H9 (cell line): Measurements from ENCODE around the gene VRK1. TPM values are rescaled to one million over a fixed set of nuclear protein-coding genes. Genes with fewer than 3 reads are reported as not detected.

Source experiments
- DNase-seq: peaks from one replicate; pipeline ENCODE4 v3.0.0-alpha.2; 2017
- H2AFZ ChIP-seq: one replicate; pipeline ENCODE4 v1.6.1; 2013; ENCODE audit warnings: mild to moderate bottlenecking, low read length, control low read depth, moderate library complexity
- H2AK5ac ChIP-seq: 2 replicates; pipeline ENCODE4 v1.6.1; 2013; ENCODE audit warnings: low read length, control low read depth, mixed read lengths; ENCODE audit not compliant: insufficient read length
- H2BK120ac ChIP-seq: one replicate; pipeline ENCODE4 v1.6.1; 2013; ENCODE audit warnings: low read depth, mild to moderate bottlenecking, low read length, control low read depth, inconsistent platforms; ENCODE audit not compliant: poor library complexity, severe bottlenecking
- H2BK12ac ChIP-seq: 2 replicates; pipeline ENCODE4 v1.6.1; 2013; ENCODE audit warnings: low read length, control low read depth, mixed read lengths, low read depth; ENCODE audit not compliant: insufficient read length
- H2BK15ac ChIP-seq: 2 replicates; pipeline ENCODE4 v1.6.1; 2013; ENCODE audit warnings: low read depth, low read length, control low read depth
- H2BK20ac ChIP-seq: one replicate; pipeline ENCODE4 v1.6.1; 2013; ENCODE audit warnings: low read depth, mild to moderate bottlenecking, low read length, control low read depth, inconsistent platforms; ENCODE audit not compliant: poor library complexity, severe bottlenecking
- H2BK5ac ChIP-seq: 2 replicates; pipeline ENCODE4 v1.6.1; 2013; ENCODE audit warnings: low read length, control low read depth, mixed read lengths; ENCODE audit not compliant: insufficient read length
- H3K14ac ChIP-seq: 2 replicates; pipeline ENCODE4 v1.6.1; 2013; ENCODE audit warnings: low read length, control low read depth; ENCODE audit not compliant: insufficient read depth
- H3K18ac ChIP-seq: 2 replicates; pipeline ENCODE4 v1.6.1; 2013; ENCODE audit warnings: low read depth, mild to moderate bottlenecking, mixed read lengths, low read length, control low read depth; ENCODE audit not compliant: insufficient read length
- H3K23ac ChIP-seq: 2 replicates; pipeline ENCODE4 v1.6.1; 2013; ENCODE audit warnings: low read length, control low read depth, mixed read lengths, low read depth; ENCODE audit not compliant: insufficient read length
- H3K23me2 ChIP-seq: 2 replicates; pipeline ENCODE4 v1.6.1; 2013; ENCODE audit warnings: low read depth, mild to moderate bottlenecking, mixed read lengths, low read length, control low read depth; ENCODE audit not compliant: insufficient read length, poor library complexity, severe bottlenecking
- H3K27ac ChIP-seq: 2 replicates; pipeline ENCODE4 v1.5.1; 2013; ENCODE audit warnings: low read length, control low read depth, mixed read lengths, low read depth; ENCODE audit not compliant: insufficient read length
- H3K27me3 ChIP-seq: 2 replicates; pipeline ENCODE4 v1.6.1; 2013; ENCODE audit warnings: low read length, control low read depth, inconsistent platforms; ENCODE audit not compliant: insufficient read depth
- H3K4ac ChIP-seq: 2 replicates; pipeline ENCODE4 v1.6.1; 2013; ENCODE audit warnings: low read depth, mild to moderate bottlenecking, control low read depth, inconsistent platforms, low read length, moderate library complexity
- H3K4me1 ChIP-seq: 2 replicates; pipeline ENCODE4 v1.6.1; 2013; ENCODE audit warnings: low read length, control low read depth, inconsistent platforms; ENCODE audit not compliant: insufficient read depth
- H3K4me2 ChIP-seq: 2 replicates; pipeline ENCODE4 v1.6.1; 2013; ENCODE audit warnings: low read length, control low read depth, mixed read lengths; ENCODE audit not compliant: insufficient read length, insufficient read depth
- H3K56ac ChIP-seq: 2 replicates; pipeline ENCODE4 v1.6.1; 2013; ENCODE audit warnings: low read depth, mild to moderate bottlenecking, mixed read lengths, low read length, control low read depth; ENCODE audit not compliant: insufficient read length
- H3K79me1 ChIP-seq: 2 replicates; pipeline ENCODE4 v1.6.1; 2013; ENCODE audit warnings: low read depth, mild to moderate bottlenecking, moderate library complexity, low read length, control low read depth, inconsistent platforms; ENCODE audit not compliant: insufficient read depth, poor library complexity, severe bottlenecking
- H3K79me2 ChIP-seq: 2 replicates; pipeline ENCODE4 v1.6.1; 2013; ENCODE audit warnings: low read length, control low read depth, inconsistent platforms; ENCODE audit not compliant: insufficient read depth
- H3K9ac ChIP-seq: 2 replicates; pipeline ENCODE4 v1.6.1; 2013; ENCODE audit warnings: low read length, control low read depth, mixed read lengths; ENCODE audit not compliant: insufficient read length; ENCODE audit errors: extremely low read depth
- H3K9me3 ChIP-seq: one replicate; pipeline ENCODE4 v1.6.1; 2013; ENCODE audit warnings: low read depth, low read length, inconsistent platforms; ENCODE audit not compliant: control insufficient read depth
- H3T11ph ChIP-seq: one replicate; pipeline ENCODE4 v1.6.1; 2013; ENCODE audit warnings: mild to moderate bottlenecking, low read length, control low read depth, inconsistent platforms
- H4K20me1 ChIP-seq: one replicate; pipeline ENCODE4 v1.6.1; 2013; ENCODE audit not compliant: control insufficient read depth, insufficient read length, insufficient read depth
- H4K5ac ChIP-seq: 2 replicates; pipeline ENCODE4 v1.6.1; 2013; ENCODE audit warnings: low read depth, mild to moderate bottlenecking, mixed read lengths, low read length, control low read depth; ENCODE audit not compliant: insufficient read length
- H4K8ac ChIP-seq: replicated peaks from 2 replicates; pipeline ENCODE4 v1.6.1; 2013; ENCODE audit warnings: low read length, control low read depth, mixed read lengths, low read depth; ENCODE audit not compliant: insufficient read length
- H4K91ac ChIP-seq: 2 replicates; pipeline ENCODE4 v1.6.1; 2013; ENCODE audit warnings: low read depth, mild to moderate bottlenecking, moderate library complexity, mixed read lengths, low read length, control low read depth; ENCODE audit not compliant: insufficient read length
- H3K27ac Mint-ChIP-seq, 3 experiments: 2 replicates in 2 of 3; 3 replicates in 1 of 3; pipeline ENCODE4 v1.8.0; 2020 to 2021; ENCODE audit warnings: mixed read lengths in 3 of 3, mild to moderate bottlenecking in 1 of 3, moderate library complexity in 1 of 3
- H3K27me3 Mint-ChIP-seq: 2 replicates; pipeline ENCODE4 v1.8.0; 2021; ENCODE audit warnings: low read depth, mild to moderate bottlenecking, moderate library complexity, mixed read lengths
- H3K36me3 Mint-ChIP-seq, 3 experiments: 2 replicates in 2 of 3; 3 replicates in 1 of 3; pipeline ENCODE4 v1.8.0; 2020 to 2021; ENCODE audit warnings: low read depth in 3 of 3, mixed read lengths in 3 of 3; ENCODE audit not compliant: insufficient read depth in 1 of 3
- H3K4me1 Mint-ChIP-seq, 2 experiments: 2 replicates each; pipeline ENCODE4 v1.8.0; 2020; ENCODE audit warnings: mixed read lengths in 2 of 2
- H3K4me3 Mint-ChIP-seq, 2 experiments: 2 replicates in 1 of 2; 3 replicates in 1 of 2; pipeline ENCODE4 v1.8.0; 2020 to 2021; ENCODE audit warnings: mild to moderate bottlenecking in 2 of 2, mixed read lengths in 2 of 2, moderate library complexity in 1 of 2
- H3K9me3 Mint-ChIP-seq, 2 experiments: 2 replicates in 1 of 2; 3 replicates in 1 of 2; pipeline ENCODE4 v1.8.0; 2020; ENCODE audit warnings: mild to moderate bottlenecking in 2 of 2, mixed read lengths in 2 of 2, moderate library complexity in 1 of 2
- CTCF ChIP-seq: fragments of 200-600 bp; sonication (generic); conservative IDR thresholded peaks from 3 replicates; pipeline ENCODE4 v1.8.0; 2021; ENCODE audit warnings: antibody characterized with exemption, mild to moderate bottlenecking
- WGBS: extraction: QIAGEN DNeasy Blood & Tissue Kit; methylation state at CpG from one replicate; pipeline ENCODE4 v1.1.7; 2013; ENCODE audit warnings: missing lambda C conversion rate, low lambda C conversion rate, mixed read lengths; ENCODE audit not compliant: insufficient read length; ENCODE audit errors: extremely low coverage; 5-methylcytosine and 5-hydroxymethylcytosine counted together
- total RNA-seq: library from RNA; stranded (reverse); gene quantifications from 2 replicates; pipeline ENCODE4 v1.2.1, GENCODE V29; 2021

Gene VRK1
- total RNA-seq, 1 experiment from 2014 or later, result 55.7 TPM

- Histone ChIP-seq H2BK15ac (no peak overlapping the region), H3K79me2 (no peaks in the 10 kb centered on the region), H4K20me1 (no peaks in the 10 kb centered on the region), H3K23me2 (no peaks in the 10 kb centered on the region), H3K4me2 (no peak overlapping the region), H2BK12ac (no peak overlapping the region), H4K5ac (no peak overlapping the region), H3K14ac (no peak overlapping the region), H3K56ac (no peak overlapping the region), H3K4ac (no peak overlapping the region), H2BK20ac (no peak overlapping the region), H3K27ac (no peak overlapping the region), H2BK120ac (no peak overlapping the region), H3K27me3 (no peaks in the 10 kb centered on the region), H4K8ac (no peak overlapping the region), H3K9me3 (no peaks in the 10 kb centered on the region), H2AK5ac (no peak overlapping the region), H3K79me1 (no peaks in the 10 kb centered on the region), H3K4me1 (no peaks in the 10 kb centered on the region), H3K18ac (no peak overlapping the region), H3T11ph (no peak overlapping the region), H2BK5ac (no peak overlapping the region), H4K91ac (no peak overlapping the region), H2AFZ (no peak overlapping the region), H3K9ac (no peak overlapping the region), H3K23ac (no peak overlapping the region)
- Mint-ChIP-seq H3K4me1 (peaks cover 8 to 21% of the 10 kb centered on the region in 2 experiments), H3K27me3 (peaks cover 8% of the 10 kb centered on the region), H3K27ac (no peak overlapping the region; a peak in 2 of 7 replicates), H3K36me3 (no peaks in the 10 kb centered on the region), H3K9me3 (no peaks in the 10 kb centered on the region), H3K4me3 (no peak overlapping the region)
- DNase-seq, result no peak
- WGBS, result no CpG with 5 or more reads among the region's 8 CpGs
- no peak for TF ChIP-seq CTCF
These were observed 42.9 kb upstream of the VRK1 start for GRCh38 chr14:96754162-96754844.
